HuH-7 (cell line): Measurements from ENCODE around the gene LTB4R.
"Not testable (repeated sequence)": the region's sequence is repeated elsewhere in the genome, so short reads cannot be mapped to it uniquely, and the experiment has no call there.

ENCODE experiments used
- DNase-seq: peaks from one replicate; pipeline ENCODE4 v3.0.0; 2011; ENCODE audit warnings: low spot score

LTB4R gene

GRCh38 chr14:24323341-24323740 is 12.0 kb downstream of the LTB4R start:
- no peak for DNase-seq

GRCh38 chr14:24324024-24324423 is 12.7 kb downstream of the LTB4R start:
- no peak for DNase-seq

- no peak for DNase-seq
Measured at GRCh38 chr14:24325041-24325530, 13.8 kb downstream of the LTB4R start.

GRCh38 chr14:24325963-24326362 is 14.7 kb downstream of the LTB4R start:
- DNase-seq, result no peak

GRCh38 chr14:24327303-24327702 is 16.0 kb downstream of the LTB4R start:
- no peak for DNase-seq

GRCh38 chr14:24327914-24328313 is 16.6 kb downstream of the LTB4R start:
- DNase-seq, result not testable (repeated sequence)

- no peak for DNase-seq
Measured at GRCh38 chr14:24329073-24329663, 17.9 kb downstream of the LTB4R start.

- no peak for DNase-seq
Measured at GRCh38 chr14:24329736-24330135, 18.4 kb downstream of the LTB4R start.

GRCh38 chr14:24330973-24331674 is 19.8 kb downstream of the LTB4R start:
- no peak for DNase-seq

GRCh38 chr14:24331731-24332267 is 20.5 kb downstream of the LTB4R start:
- DNase-seq, result no peak

GRCh38 chr14:24332268-24332993 is 21.1 kb downstream of the LTB4R start:
- DNase-seq, result peak; percentile 98

GRCh38 chr14:24334431-24335291 is 23.4 kb downstream of the LTB4R start, which contains the start of gene ADCY4:
ADCY4 (minus strand) TSS chr14:24335071; CDS start chr14:24334652, 419 bp downstream.
- no peak for DNase-seq

- DNase-seq, result peak; percentile 9
Measured at GRCh38 chr14:24335461-24336171, 24.3 kb downstream of the LTB4R start.

GRCh38 chr14:24337144-24337823 is 26.0 kb downstream of the LTB4R start:
- no peak for DNase-seq

GRCh38 chr14:24337824-24338175 is 26.5 kb downstream of the LTB4R start:
- no peak for DNase-seq

- no peak for DNase-seq
Measured at GRCh38 chr14:24338843-24339242, 27.5 kb downstream of the LTB4R start.

GRCh38 chr14:24339284-24340151 is 28.2 kb downstream of the LTB4R start, which contains the start of gene RIPK3:
RIPK3 (minus strand) TSS chr14:24339991; CDS start chr14:24339826, 165 bp downstream.
- DNase-seq, result no peak

GRCh38 chr14:24340606-24341005 is 29.3 kb downstream of the LTB4R start:
- DNase-seq, result no peak

- DNase-seq, result no peak
Measured at GRCh38 chr14:24342889-24343288, 31.6 kb downstream of the LTB4R start.
